ENCODE measurements around the gene RPP25L.

DNA sequence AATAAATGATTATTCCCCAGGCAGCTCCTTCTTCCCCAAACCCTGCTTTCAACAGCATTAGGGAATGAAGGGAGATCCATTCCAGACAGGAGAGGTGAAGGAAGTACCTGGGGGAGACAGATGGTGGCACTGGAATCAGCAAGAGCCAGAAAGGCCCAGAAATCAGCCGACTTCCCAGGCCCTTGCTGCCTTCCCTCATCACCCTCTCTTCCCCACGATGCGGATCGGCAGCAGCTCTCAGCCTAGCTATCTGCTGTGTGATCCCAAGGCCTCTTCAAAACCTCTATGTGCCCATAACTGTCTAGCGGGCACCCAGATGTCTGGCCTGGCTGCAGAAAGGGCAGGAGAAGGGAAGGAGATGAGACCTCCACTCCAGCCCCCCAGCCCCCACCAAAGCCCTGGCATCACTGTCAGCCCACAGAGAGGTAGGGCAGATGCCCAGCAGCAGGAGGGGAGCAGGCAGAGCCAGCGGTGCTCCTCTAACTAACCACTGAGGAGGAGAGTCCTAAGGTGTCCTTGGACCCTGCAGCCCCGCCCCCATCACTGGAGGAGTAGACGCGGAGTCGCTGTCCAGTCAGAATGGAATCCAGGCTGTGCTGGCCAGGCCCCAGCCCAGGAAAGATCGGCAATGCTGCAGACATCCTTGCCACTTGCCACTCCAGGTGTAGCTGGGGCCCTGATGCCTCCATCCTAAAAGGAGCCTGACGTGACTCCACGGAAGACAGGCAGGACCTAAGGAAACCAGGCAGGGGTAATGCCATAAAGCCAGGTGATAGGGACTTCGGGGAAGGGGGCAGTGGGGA is 35.1 kb downstream of the RPP25L start:
- TF ChIP-seq, protein P1, sequence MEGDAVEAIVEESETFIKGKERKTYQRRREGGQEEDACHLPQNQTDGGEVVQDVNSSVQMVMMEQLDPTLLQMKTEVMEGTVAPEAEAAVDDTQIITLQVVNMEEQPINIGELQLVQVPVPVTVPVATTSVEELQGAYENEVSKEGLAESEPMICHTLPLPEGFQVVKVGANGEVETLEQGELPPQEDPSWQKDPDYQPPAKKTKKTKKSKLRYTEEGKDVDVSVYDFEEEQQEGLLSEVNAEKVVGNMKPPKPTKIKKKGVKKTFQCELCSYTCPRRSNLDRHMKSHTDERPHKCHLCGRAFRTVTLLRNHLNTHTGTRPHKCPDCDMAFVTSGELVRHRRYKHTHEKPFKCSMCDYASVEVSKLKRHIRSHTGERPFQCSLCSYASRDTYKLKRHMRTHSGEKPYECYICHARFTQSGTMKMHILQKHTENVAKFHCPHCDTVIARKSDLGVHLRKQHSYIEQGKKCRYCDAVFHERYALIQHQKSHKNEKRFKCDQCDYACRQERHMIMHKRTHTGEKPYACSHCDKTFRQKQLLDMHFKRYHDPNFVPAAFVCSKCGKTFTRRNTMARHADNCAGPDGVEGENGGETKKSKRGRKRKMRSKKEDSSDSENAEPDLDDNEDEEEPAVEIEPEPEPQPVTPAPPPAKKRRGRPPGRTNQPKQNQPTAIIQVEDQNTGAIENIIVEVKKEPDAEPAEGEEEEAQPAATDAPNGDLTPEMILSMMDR (IDR thresholded peaks at IDR 0.05): no peak
- no peak for TF ChIP-seq POLR2A (IDR thresholded peaks at IDR 0.05)
